Measurements from ENCODE around the gene DOCK10. TPM values are rescaled to one million over a fixed set of nuclear protein-coding genes. Genes with fewer than 3 reads are reported as not detected.

Gene DOCK10
- total RNA-seq, 1 donor from 2014 or later: 172 TPM

DNA sequence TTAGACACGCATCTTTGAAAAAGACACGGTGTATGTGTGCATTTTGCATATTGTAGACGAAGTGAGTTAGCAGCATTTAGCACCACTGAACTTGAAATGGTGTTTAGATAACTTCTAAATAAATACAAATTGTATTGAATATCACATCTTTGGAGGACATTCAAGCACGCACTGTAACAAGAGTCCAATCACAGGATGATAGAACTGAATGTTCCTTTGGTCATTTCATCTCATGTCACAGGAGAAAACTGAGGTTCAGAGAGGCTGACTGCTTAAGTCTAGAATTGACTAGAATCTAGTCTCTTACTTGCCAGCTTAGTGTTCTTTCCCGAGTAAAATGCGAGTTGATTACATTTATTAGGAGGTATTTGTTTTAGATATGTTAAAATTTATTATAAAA lies 206.9 kb downstream of the DOCK10 start:
- no peak overlapping the region for H3K4me3 Mint-ChIP-seq
- POLR2A ChIA-PET: no interaction called here
- TF ChIP-seq, protein P1, sequence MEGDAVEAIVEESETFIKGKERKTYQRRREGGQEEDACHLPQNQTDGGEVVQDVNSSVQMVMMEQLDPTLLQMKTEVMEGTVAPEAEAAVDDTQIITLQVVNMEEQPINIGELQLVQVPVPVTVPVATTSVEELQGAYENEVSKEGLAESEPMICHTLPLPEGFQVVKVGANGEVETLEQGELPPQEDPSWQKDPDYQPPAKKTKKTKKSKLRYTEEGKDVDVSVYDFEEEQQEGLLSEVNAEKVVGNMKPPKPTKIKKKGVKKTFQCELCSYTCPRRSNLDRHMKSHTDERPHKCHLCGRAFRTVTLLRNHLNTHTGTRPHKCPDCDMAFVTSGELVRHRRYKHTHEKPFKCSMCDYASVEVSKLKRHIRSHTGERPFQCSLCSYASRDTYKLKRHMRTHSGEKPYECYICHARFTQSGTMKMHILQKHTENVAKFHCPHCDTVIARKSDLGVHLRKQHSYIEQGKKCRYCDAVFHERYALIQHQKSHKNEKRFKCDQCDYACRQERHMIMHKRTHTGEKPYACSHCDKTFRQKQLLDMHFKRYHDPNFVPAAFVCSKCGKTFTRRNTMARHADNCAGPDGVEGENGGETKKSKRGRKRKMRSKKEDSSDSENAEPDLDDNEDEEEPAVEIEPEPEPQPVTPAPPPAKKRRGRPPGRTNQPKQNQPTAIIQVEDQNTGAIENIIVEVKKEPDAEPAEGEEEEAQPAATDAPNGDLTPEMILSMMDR (IDR thresholded peaks at IDR 0.05): no peak
- peaks cover under 1% of the 10 kb centered on the region for H3K9me3 Mint-ChIP-seq
- no peak for ATAC-seq (ENCODE audit: low read depth)
- no peak overlapping the region for H3K27ac Mint-ChIP-seq
- no peak for DNase-seq
- H3K36me3 Mint-ChIP-seq (ENCODE audit: low read depth): peaks cover 86% of the 10 kb centered on the region
- no peaks in the 10 kb centered on the region for H3K27me3 Mint-ChIP-seq
- CTCF ChIA-PET: interaction anchor here (0.5 to 1.3 kb wide), 2 partner anchors 30 to 166 kb away, joined by 3 to 5 read pairs; no protein-coding TSS in a partner anchor
- no peaks in the 10 kb centered on the region for H3K4me1 Mint-ChIP-seq
- intact Hi-C loops (cut with micrococcal nuclease): no loop called here

DNA sequence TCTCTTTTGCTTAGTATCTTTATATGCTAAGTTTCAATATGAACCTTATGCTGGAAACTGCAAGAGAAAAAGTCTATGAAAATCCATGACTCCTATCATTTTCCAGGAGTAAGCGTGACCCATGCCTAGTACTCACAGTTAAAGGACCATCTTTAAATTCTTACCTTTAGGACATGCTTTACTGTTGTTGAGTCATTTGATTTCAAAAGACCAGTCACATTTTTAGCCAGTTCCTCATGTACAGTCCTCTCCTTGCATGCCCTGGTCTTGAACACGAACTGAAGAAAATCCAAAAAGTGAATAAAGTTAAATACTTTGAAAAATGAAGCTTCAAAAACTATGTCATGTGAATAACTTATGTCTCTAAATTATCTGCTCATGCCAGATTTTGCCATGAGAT lies 208.3 kb downstream of the DOCK10 start:
- Mint-ChIP-seq H3K9me3 (no peaks in the 10 kb centered on the region), H3K36me3 (ENCODE audit: low read depth) (peaks cover 86% of the 10 kb centered on the region), H3K27ac (no peak overlapping the region), H3K4me3 (no peak overlapping the region), H3K27me3 (no peaks in the 10 kb centered on the region), H3K4me1 (no peaks in the 10 kb centered on the region)
- no peak for ATAC-seq (ENCODE audit: low read depth)
- TF ChIP-seq, protein P1 (IDR thresholded peaks at IDR 0.05): no peak
- intact Hi-C loops (cut with micrococcal nuclease): no loop called here
- no peak for DNase-seq
- ChIA-PET CTCF (no interaction called here), POLR2A (no interaction called here)

DNA sequence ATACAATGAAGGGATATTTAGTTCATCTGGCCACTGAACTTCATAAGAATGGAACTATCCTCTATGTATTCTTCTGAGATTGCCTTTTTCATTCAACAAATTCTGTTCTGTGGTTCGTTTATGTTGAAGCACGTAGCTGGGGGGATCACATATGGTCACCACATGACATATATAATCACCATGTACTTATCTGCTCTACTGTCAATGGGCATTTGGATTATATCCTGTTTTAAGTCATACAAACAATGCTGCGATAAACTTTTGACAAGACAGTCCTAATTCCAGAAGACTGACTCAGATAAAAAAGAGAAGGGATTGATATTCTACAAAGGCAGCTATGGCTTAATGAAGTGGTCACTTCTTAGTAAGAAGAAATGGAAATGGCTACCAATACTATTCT lies 210.1 kb downstream of the DOCK10 start:
- Mint-ChIP-seq H3K27ac (no peak overlapping the region), H3K4me3 (no peak overlapping the region)
- intact Hi-C loops (cut with micrococcal nuclease): no loop called here

DNA sequence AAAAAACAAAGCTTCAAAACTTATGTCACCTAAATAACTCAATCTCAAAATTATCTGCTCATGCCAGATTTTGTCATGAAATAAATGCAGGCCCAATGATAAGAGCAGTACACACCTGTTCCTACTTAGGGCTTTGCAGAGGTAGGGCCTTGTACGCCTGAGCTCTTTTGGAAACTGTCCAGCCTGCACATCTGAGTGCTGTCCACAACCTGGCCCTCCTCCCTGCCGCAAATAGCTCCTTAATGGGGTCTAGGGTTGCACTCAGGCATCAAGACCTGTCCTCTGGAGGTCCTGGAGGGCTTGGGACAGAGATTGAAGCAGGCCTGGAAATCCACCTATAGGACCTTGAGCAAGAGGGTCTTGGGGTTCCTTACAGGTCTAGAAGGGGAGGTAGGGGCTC lies 210.7 kb downstream of the DOCK10 start:
- no peak overlapping the region for H3K4me3 Mint-ChIP-seq
- ATAC-seq (ENCODE audit: low read depth) (no peak), DNase-seq (no peak)
- POLR2A ChIA-PET: interaction anchor here (0.6 kb wide), 1 partner anchor 9 kb away, joined by 3 read pairs; no protein-coding TSS in a partner anchor
- H3K4me1 Mint-ChIP-seq: no peaks in the 10 kb centered on the region
- CTCF ChIA-PET: no interaction called here
- no peaks in the 10 kb centered on the region for H3K27me3 Mint-ChIP-seq
- H3K9me3 Mint-ChIP-seq: no peaks in the 10 kb centered on the region
- TF ChIP-seq, protein P1 (IDR thresholded peaks at IDR 0.05): no peak
- H3K27ac Mint-ChIP-seq: no peak overlapping the region
- peaks cover 86% of the 10 kb centered on the region for H3K36me3 Mint-ChIP-seq (ENCODE audit: low read depth)
- intact Hi-C loops (cut with micrococcal nuclease): no loop called here

More for the DNA sequence above, 210.1 kb downstream of the DOCK10 start:
- TF ChIP-seq, protein P1 (IDR thresholded peaks at IDR 0.05): no peak
- H3K9me3 Mint-ChIP-seq: no peaks in the 10 kb centered on the region
- ChIA-PET POLR2A (no interaction called here), CTCF (no interaction called here)
- no peaks in the 10 kb centered on the region for H3K27me3 Mint-ChIP-seq
- no peak for DNase-seq
- H3K4me1 Mint-ChIP-seq: no peaks in the 10 kb centered on the region
- no peak for ATAC-seq (ENCODE audit: low read depth)
- H3K36me3 Mint-ChIP-seq (ENCODE audit: low read depth): peaks cover 87% of the 10 kb centered on the region

DNA sequence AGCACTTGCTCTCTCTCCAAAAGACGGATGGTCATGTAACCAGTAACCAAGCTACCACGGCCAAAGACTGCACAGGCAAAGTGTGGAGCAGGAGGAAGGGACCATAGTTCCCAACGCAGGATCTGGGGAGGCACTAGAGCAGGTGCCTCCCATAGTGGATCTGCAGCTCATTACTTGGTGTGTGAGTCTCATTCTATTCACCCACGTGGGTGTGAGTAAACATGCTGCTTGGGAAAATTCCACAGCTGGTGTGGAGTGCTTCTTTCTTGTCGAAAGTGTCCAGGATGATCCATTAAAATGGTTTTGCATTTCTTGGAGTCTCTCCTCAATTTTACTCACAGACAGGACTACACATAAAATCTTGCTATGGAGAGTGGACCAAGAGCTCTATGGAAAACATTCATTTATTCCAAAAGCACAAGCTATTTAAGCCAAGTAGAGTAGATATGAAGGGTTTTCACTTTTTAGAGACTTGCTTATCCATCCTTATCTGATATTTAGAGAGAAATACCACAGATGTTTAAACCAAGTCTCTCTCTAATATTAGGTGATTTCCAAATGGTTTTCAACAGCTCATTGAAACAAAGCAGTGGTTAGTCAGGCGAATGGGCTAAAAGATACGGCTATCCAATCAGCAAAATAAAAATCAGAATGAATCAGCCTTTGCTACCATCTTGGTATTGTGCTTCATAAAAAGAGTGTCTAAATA lies 221.8 kb downstream of the DOCK10 start:
- ChIA-PET CTCF (interaction anchor here (1.2 to 1.5 kb wide), 2 partner anchors 181 to 182 kb away, joined by 3 read pairs; no protein-coding TSS in a partner anchor), POLR2A (no interaction called here)
- H3K27ac Mint-ChIP-seq: no peak overlapping the region
- peaks cover 1% of the 10 kb centered on the region for H3K4me1 Mint-ChIP-seq
- intact Hi-C loops (cut with micrococcal nuclease): no loop called here
- no peaks in the 10 kb centered on the region for H3K27me3 Mint-ChIP-seq
- DNase-seq (no peak), ATAC-seq (ENCODE audit: low read depth) (no peak)
- peaks cover 77% of the 10 kb centered on the region for H3K36me3 Mint-ChIP-seq (ENCODE audit: low read depth)
- H3K4me3 Mint-ChIP-seq: no peak overlapping the region
- no peaks in the 10 kb centered on the region for H3K9me3 Mint-ChIP-seq
- TF ChIP-seq, protein P1 (IDR thresholded peaks at IDR 0.05): no peak
